Measurements from ENCODE around the gene LHFPL3.
A peak's percentile ranks its signal among the peaks of the same experiment; 100 is the strongest.

LHFPL3 gene

GRCh38 chr7:104628017-104628416, 299.6 kb downstream of the LHFPL3 start:
- FAIRE-seq = no peak
- no peak for TF ChIP-seq POLR2A (IDR thresholded peaks at IDR 0.05; ENCODE audit: low read depth, low read length)
- no peak for DNase-seq (ENCODE audit: insufficient read length, low spot score)

- TF ChIP-seq POLR2A (IDR thresholded peaks at IDR 0.05; ENCODE audit: low read depth, low read length) = no peak
- DNase-seq (ENCODE audit: insufficient read length, low spot score) = no peak
These were observed 301.0 kb downstream of the LHFPL3 start for GRCh38 chr7:104629408-104629807.

GRCh38 chr7:104640506-104640905, 312.1 kb downstream of the LHFPL3 start:
- TF ChIP-seq POLR2A (IDR thresholded peaks at IDR 0.05; ENCODE audit: low read depth, low read length) = no peak
- DNase-seq (ENCODE audit: insufficient read length, low spot score) (no peak), FAIRE-seq (no peak)

More at GRCh38 chr7:104629408-104629807, 301.0 kb downstream of the LHFPL3 start:
- no peak for FAIRE-seq

DNA sequence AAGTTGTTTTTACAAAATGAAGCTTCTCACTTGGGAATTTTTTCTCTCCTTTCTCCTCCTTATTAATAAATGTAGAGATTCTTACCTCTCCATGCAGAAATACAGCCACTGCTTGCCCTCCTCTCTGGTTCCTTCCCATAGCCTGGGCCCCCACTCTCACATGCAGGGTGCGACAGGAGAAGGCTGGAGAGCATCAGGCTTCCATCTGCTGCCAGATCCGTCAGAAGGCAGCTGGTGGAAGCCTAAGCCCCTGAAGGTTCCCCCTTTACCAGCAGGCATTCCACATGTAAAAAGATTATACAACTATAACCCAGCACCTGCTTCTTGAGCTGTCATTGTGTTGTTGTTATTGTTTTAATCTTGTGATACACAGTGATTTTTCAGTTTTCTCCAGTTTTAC, 314.2 kb downstream of the LHFPL3 start:
- no peak for TF ChIP-seq POLR2A (IDR thresholded peaks at IDR 0.05; ENCODE audit: low read depth, low read length)
- DNase-seq (ENCODE audit: insufficient read length, low spot score) = no peak
- FAIRE-seq = no peak

DNA sequence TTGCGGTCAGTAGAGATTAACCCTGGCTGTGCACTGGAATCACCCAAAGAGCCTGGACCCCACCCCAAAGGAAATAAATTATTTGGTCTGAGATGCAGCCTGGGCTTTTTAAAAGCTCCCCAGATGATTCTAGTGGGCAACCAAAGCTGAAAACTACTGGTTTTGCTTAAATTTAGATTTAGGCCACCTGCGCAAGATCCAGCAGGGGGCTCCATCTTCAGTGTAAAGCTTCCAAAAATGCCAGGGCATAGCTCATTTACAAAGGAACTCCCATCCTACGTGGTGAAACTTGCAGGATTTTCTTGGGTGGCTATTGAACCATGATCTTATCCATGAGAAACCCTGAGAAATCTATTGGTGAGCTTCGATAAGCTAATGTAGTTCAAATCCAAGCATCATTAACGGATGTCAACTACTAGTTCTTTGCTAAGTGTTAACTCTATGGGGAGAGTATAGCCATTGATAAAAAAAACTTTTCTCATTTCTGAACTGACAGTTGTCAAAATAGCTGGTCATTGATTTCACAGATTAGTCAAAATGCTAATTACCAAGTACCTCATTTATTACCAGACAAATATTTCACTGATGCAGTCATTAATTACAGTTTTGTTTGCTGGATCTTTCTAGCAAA, 315.3 kb downstream of the LHFPL3 start:
- TF ChIP-seq POLR2A (IDR thresholded peaks at IDR 0.05; ENCODE audit: low read depth, low read length) = no peak
- no peak for FAIRE-seq
- DNase-seq (ENCODE audit: insufficient read length, low spot score) = peak; percentile 11

DNA sequence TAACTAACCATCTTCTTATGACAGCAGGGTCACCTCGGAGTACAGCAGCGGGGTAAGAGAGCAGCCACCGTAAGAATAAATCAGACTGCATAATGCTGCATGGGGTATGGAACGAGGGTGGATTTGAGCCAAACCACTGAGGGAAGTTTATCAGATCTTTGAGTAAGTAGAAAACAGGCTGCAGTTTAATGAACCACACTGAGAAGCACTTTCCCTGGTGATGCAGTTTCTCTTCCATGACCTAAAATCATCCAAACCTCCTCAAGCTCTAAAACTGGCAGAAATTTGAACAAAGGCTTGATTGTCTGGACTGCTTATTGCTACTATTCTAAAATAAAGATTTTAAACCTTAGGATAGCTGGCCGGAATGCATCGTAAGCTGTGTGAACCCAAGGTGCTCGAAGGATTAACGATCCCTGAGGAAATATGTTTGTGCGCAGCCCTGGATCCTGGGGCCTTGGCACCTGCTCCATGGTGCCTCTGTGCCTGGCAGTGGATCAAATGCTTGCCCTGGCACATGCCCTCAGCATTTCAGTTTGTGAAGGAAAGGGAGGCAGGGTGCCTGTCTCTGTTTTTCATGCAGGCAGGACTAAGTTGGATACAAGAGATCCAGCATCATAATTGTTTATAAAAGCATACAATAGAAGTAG, 322.7 kb downstream of the LHFPL3 start:
- TF ChIP-seq POLR2A (IDR thresholded peaks at IDR 0.05; ENCODE audit: low read depth, low read length) = no peak
- no peak for FAIRE-seq
- DNase-seq (ENCODE audit: insufficient read length, low spot score) = no peak

- FAIRE-seq (no peak), DNase-seq (ENCODE audit: insufficient read length, low spot score) (no peak)
- no peak for TF ChIP-seq POLR2A (IDR thresholded peaks at IDR 0.05; ENCODE audit: low read depth, low read length)
These were observed 324.0 kb downstream of the LHFPL3 start for GRCh38 chr7:104652434-104652833.

- no peak for TF ChIP-seq POLR2A (IDR thresholded peaks at IDR 0.05; ENCODE audit: low read depth, low read length)
- DNase-seq (ENCODE audit: insufficient read length, low spot score) (no peak), FAIRE-seq (no peak)
These were observed 324.5 kb downstream of the LHFPL3 start for GRCh38 chr7:104652865-104653264.

- TF ChIP-seq POLR2A (IDR thresholded peaks at IDR 0.05; ENCODE audit: low read depth, low read length) = no peak
- FAIRE-seq (no peak), DNase-seq (ENCODE audit: insufficient read length, low spot score) (no peak)
These were observed 325.5 kb downstream of the LHFPL3 start for GRCh38 chr7:104653825-104654401.

DNA sequence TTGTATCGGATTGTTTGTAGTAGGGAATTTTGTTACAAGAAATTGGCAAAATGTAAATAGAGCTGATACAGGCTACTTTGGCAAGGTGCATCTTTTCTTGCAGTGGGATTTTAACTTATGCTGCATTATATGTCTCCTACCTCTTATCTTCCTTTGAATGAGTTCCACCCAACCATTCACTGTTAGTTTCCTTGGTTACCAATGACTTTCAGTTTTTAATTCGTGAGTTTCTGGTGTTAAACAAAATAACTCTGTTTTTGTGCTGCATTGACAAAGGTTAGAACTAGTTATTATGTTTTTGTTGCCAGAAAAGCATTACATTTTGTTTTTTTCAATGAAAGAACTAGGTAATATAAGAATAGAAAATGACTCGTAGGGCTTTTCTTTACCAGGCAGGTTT, 327.2 kb downstream of the LHFPL3 start:
- FAIRE-seq (no peak), DNase-seq (ENCODE audit: insufficient read length, low spot score) (no peak)
- no peak for TF ChIP-seq POLR2A (IDR thresholded peaks at IDR 0.05; ENCODE audit: low read depth, low read length)

GRCh38 chr7:104656467-104656866, 328.1 kb downstream of the LHFPL3 start:
- DNase-seq (ENCODE audit: insufficient read length, low spot score) (no peak), FAIRE-seq (no peak)
- no peak for TF ChIP-seq POLR2A (IDR thresholded peaks at IDR 0.05; ENCODE audit: low read depth, low read length)

GRCh38 chr7:104657134-104657533, 328.7 kb downstream of the LHFPL3 start:
- no peak for DNase-seq (ENCODE audit: insufficient read length, low spot score)
- no peak for FAIRE-seq
- no peak for TF ChIP-seq POLR2A (IDR thresholded peaks at IDR 0.05; ENCODE audit: low read depth, low read length)

DNA sequence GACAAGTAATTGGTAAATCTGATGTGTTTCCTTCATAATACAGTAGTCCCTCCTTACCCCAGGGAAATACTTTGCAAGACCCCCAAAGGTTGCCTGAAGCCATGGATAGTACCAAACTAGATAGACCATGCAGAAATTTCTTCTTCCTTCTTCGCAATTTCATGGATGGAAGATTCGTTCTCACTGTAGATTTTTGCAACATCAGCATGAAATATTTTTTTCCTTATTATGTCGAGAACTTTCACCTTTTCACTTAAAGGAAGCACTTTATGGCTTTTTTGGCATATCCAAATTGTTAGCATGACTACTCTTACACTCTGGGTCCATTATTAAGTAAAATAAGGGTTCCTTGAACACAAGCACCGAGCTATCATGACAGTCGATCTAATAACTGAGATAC, 333.2 kb downstream of the LHFPL3 start:
- no peak for TF ChIP-seq POLR2A (IDR thresholded peaks at IDR 0.05; ENCODE audit: low read depth, low read length)
- no peak for DNase-seq (ENCODE audit: insufficient read length, low spot score)
- no peak for FAIRE-seq

DNA sequence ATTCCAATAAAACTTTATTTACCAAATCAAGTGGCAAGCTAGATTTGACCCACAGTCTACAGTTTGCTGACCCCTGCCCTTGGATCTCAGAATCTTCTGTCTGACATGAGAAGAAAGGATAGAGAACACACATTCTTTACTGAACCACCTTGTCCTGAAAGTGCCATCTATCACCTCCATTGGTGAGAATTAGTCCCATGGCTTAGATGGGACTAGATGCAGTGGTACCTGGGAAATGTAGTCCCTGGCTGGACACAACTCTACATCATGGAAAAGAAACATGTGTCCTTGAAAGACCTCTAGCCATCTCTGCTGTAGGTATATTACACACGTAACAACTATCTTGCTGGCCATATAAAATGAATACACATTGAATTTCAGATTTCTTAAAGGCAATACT, 336.2 kb downstream of the LHFPL3 start:
- TF ChIP-seq POLR2A (IDR thresholded peaks at IDR 0.05; ENCODE audit: low read depth, low read length) = no peak
- no peak for DNase-seq (ENCODE audit: insufficient read length, low spot score)
- no peak for FAIRE-seq

- no peak for DNase-seq (ENCODE audit: insufficient read length, low spot score)
- no peak for FAIRE-seq
- no peak for TF ChIP-seq POLR2A (IDR thresholded peaks at IDR 0.05; ENCODE audit: low read depth, low read length)
These were observed 349.2 kb downstream of the LHFPL3 start for GRCh38 chr7:104677587-104677986.

All from H54 (cell line).